GM23338 (cell line): ENCODE measurements around the gene SRGAP1. TPM values are rescaled to one million over a fixed set of nuclear protein-coding genes. Genes with fewer than 3 reads are reported as not detected.

ENCODE experiments used
- ATAC-seq: fragments of 200-7000 bp; cut with Tn5 transposase; 3 replicates; pipeline ENCODE4 v1.9.1; 2020
- DNase-seq: peaks from one replicate; pipeline ENCODE4 v3.0.0-alpha.2; 2015; ENCODE audit warnings: low spot score
- H2AFZ ChIP-seq: fragments of 200-600 bp; sonication (generic); 2 replicates; pipeline ENCODE4 v1.8.0; 2016; ENCODE audit warnings: antibody characterized with exemption, mild to moderate bottlenecking, moderate library complexity
- H3F3A ChIP-seq: fragments of 200-600 bp; sonication (generic); replicated peaks from 2 replicates; pipeline ENCODE4 v1.8.0; 2017; ENCODE audit warnings: antibody characterized with exemption, mixed run types, low read depth
- H3K27ac ChIP-seq: fragments of 200-600 bp; sonication (generic); 2 replicates; pipeline ENCODE4 v1.6.1; 2016; ENCODE audit warnings: low read depth
- H3K27me3 ChIP-seq: fragments of 200-600 bp; sonication (generic); 2 replicates; pipeline ENCODE4 v1.8.0; 2016; ENCODE audit warnings: mild to moderate bottlenecking, mixed run types, moderate library complexity; ENCODE audit not compliant: insufficient read depth
- H3K36me3 ChIP-seq: fragments of 200-600 bp; sonication (generic); 2 replicates; pipeline ENCODE4 v1.8.0; 2016; ENCODE audit warnings: mild to moderate bottlenecking; ENCODE audit not compliant: insufficient read depth
- H3K4me1 ChIP-seq: fragments of 200-600 bp; sonication (generic); 2 replicates; pipeline ENCODE4 v1.8.0; 2016; ENCODE audit warnings: mild to moderate bottlenecking, moderate library complexity; ENCODE audit not compliant: insufficient read depth
- H3K4me2 ChIP-seq: fragments of 200-600 bp; sonication (generic); 2 replicates; pipeline ENCODE4 v1.7.1; 2017; ENCODE audit warnings: mixed run types
- H3K4me3 ChIP-seq: fragments of 200-600 bp; sonication (generic); 2 replicates; pipeline ENCODE4 v1.6.1; 2016; ENCODE audit warnings: mixed run types
- H3K79me2 ChIP-seq: fragments of 200-600 bp; sonication (generic); replicated peaks from 2 replicates; pipeline ENCODE4 v1.8.0; 2017; ENCODE audit warnings: mild to moderate bottlenecking; ENCODE audit not compliant: insufficient read depth
- H3K9me2 ChIP-seq: fragments of 200-600 bp; sonication (generic); 2 replicates; pipeline ENCODE4 v1.8.0; 2017; ENCODE audit not compliant: insufficient read depth
- H4K20me1 ChIP-seq: fragments of 200-600 bp; sonication (generic); replicated peaks from 2 replicates; pipeline ENCODE4 v1.8.0; 2017; ENCODE audit warnings: mild to moderate bottlenecking; ENCODE audit not compliant: insufficient read depth
- H3K27ac Mint-ChIP-seq: 2 replicates; pipeline ENCODE4 v1.8.0; 2020; ENCODE audit warnings: inconsistent platforms, mild to moderate bottlenecking, moderate library complexity, mixed read lengths
- H3K27me3 Mint-ChIP-seq: 3 replicates; pipeline ENCODE4 v1.8.0; 2022; ENCODE audit warnings: low read depth, mild to moderate bottlenecking, moderate library complexity, mixed read lengths, inconsistent platforms; ENCODE audit not compliant: insufficient read depth, poor library complexity
- H3K36me3 Mint-ChIP-seq: 3 replicates; pipeline ENCODE4 v1.8.0; 2021; ENCODE audit warnings: low read depth, mild to moderate bottlenecking, inconsistent platforms, moderate library complexity, mixed read lengths
- H3K4me1 Mint-ChIP-seq: 3 replicates; pipeline ENCODE4 v1.8.0; 2020; ENCODE audit warnings: mild to moderate bottlenecking, inconsistent platforms, mixed read lengths
- H3K4me3 Mint-ChIP-seq: 3 replicates; pipeline ENCODE4 v1.8.0; 2021; ENCODE audit warnings: moderate library complexity, mild to moderate bottlenecking, inconsistent platforms, mixed read lengths
- H3K9me3 Mint-ChIP-seq: 3 replicates; pipeline ENCODE4 v1.8.0; 2020; ENCODE audit warnings: moderate library complexity, mild to moderate bottlenecking, inconsistent platforms, mixed read lengths
- CREB1 ChIP-seq: fragments of 250-450 bp; sonication (Bioruptor Pico); IDR thresholded peaks from 2 replicates; pipeline ENCODE4 v1.5.0; 2020; ENCODE audit warnings: low read depth, mild to moderate bottlenecking, moderate library complexity
- EZH2 ChIP-seq: fragments of 200-600 bp; sonication (generic); IDR thresholded peaks from one replicate; pipeline ENCODE4 v1.8.0; 2017; ENCODE audit warnings: antibody characterized with exemption, mild to moderate bottlenecking, low read depth; ENCODE audit not compliant: unreplicated experiment
- EZH2phosphoT487 ChIP-seq: fragments of 200-600 bp; sonication (generic); IDR thresholded peaks from one replicate; pipeline ENCODE4 v1.8.1; 2018; ENCODE audit warnings: antibody characterized with exemption; ENCODE audit not compliant: unreplicated experiment
- JUNB ChIP-seq: IDR thresholded peaks from one replicate; pipeline ENCODE4 v1.6.1; 2016; ENCODE audit warnings: antibody characterized with exemption; ENCODE audit not compliant: unreplicated experiment
- NANOG ChIP-seq: IDR thresholded peaks from 2 replicates; pipeline ENCODE4 v1.6.1; 2016; ENCODE audit warnings: antibody characterized with exemption, borderline replicate concordance
- POLR2AphosphoS5 ChIP-seq: IDR thresholded peaks from 2 replicates; pipeline ENCODE4 v1.6.1; 2016; ENCODE audit warnings: antibody characterized with exemption, low read depth
- STAT1 ChIP-seq: IDR thresholded peaks from one replicate; pipeline ENCODE4 v1.6.1; 2016; ENCODE audit warnings: antibody characterized with exemption; ENCODE audit not compliant: unreplicated experiment
- ZNF114 ChIP-seq: fragments of 250-450 bp; sonication (Bioruptor Pico); IDR thresholded peaks from 2 replicates; pipeline ENCODE4 v1.5.0; 2020; ENCODE audit warnings: mild to moderate bottlenecking, moderate library complexity
- ZNF331 ChIP-seq: fragments of 250-450 bp; sonication (Bioruptor Pico); IDR thresholded peaks from 2 replicates; pipeline ENCODE4 v1.5.0; 2020; ENCODE audit warnings: low read depth, mild to moderate bottlenecking, moderate library complexity
- polyA plus RNA-seq: library from polyadenylated mRNA; unstranded; fragments of >200 nt; fragmentation: Nextera tagmentation; extraction: Ambion mirVana; gene quantifications from 2 replicates; pipeline ENCODE4 v1.2.1, GENCODE V29; 2016
- total RNA-seq: library from RNA; depleted of rRNA; stranded (reverse); fragments of >200 nt; shearing (Covaris generic); gene quantifications from 2 replicates; pipeline ENCODE4 v1.2.3, GENCODE V29; 2014
- TF ChIP-seq, protein P1 (sequence below): fragments of 250-450 bp; sonication (Bioruptor Pico); IDR thresholded peaks from 2 replicates; pipeline ENCODE4 v1.5.0; 2020; ENCODE audit warnings: mild to moderate bottlenecking, moderate library complexity
- TF ChIP-seq, protein P2 (sequence below): IDR thresholded peaks from one replicate; pipeline ENCODE4 v1.6.1; 2018; ENCODE audit warnings: antibody characterized with exemption; ENCODE audit not compliant: unreplicated experiment
- TF ChIP-seq, protein P3 (sequence below), 2 experiments: fragments of 200-600 bp in 1 of 2; sonication (generic) in 1 of 2; conservative IDR thresholded peaks; 2 replicates each; pipeline versions ENCODE4 v1.5.1 to v1.6.1; 2016 to 2017; ENCODE audit warnings: antibody characterized with exemption in 2 of 2, low read depth in 2 of 2, mild to moderate bottlenecking in 2 of 2, moderate library complexity in 1 of 2
- TF ChIP-seq, protein P4 (sequence below): IDR thresholded peaks from 2 replicates; pipeline ENCODE4 v1.6.1; 2016; ENCODE audit warnings: antibody characterized with exemption

The SRGAP1 gene
- total and polyA plus RNA-seq, 2 experiments from 2014 or later: 6.1 to 8.1 TPM

DNA sequence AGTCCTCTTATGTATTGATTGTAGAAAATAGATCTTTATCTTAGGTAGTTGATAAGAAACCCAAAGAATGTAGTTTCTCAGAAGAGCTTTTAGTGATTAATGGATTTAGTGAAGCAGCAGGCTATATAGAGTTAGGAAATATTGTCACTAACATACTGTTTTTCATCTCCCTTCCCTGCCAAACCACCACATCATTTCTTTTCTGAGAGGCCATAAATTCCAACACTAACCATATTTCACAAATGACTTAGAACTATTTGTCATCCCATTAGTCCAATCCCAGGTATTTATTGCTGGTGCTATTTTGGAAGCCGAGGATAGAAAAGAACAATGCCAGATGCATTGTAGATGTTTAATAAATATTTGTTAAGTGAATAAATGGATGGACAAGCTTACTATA lies 191.9 kb downstream of the SRGAP1 start:
- Mint-ChIP-seq H3K4me1 (peaks cover 22% of the 10 kb centered on the region), H3K27me3 (no peaks in the 10 kb centered on the region), H3K27ac (no peak overlapping the region), H3K9me3 (peaks cover 31% of the 10 kb centered on the region), H3K4me3 (no peak overlapping the region), H3K36me3 (peaks cover 27% of the 10 kb centered on the region)
- H3F3A ChIP-seq: no peaks in the 10 kb centered on the region
- TF ChIP-seq, protein P1, sequence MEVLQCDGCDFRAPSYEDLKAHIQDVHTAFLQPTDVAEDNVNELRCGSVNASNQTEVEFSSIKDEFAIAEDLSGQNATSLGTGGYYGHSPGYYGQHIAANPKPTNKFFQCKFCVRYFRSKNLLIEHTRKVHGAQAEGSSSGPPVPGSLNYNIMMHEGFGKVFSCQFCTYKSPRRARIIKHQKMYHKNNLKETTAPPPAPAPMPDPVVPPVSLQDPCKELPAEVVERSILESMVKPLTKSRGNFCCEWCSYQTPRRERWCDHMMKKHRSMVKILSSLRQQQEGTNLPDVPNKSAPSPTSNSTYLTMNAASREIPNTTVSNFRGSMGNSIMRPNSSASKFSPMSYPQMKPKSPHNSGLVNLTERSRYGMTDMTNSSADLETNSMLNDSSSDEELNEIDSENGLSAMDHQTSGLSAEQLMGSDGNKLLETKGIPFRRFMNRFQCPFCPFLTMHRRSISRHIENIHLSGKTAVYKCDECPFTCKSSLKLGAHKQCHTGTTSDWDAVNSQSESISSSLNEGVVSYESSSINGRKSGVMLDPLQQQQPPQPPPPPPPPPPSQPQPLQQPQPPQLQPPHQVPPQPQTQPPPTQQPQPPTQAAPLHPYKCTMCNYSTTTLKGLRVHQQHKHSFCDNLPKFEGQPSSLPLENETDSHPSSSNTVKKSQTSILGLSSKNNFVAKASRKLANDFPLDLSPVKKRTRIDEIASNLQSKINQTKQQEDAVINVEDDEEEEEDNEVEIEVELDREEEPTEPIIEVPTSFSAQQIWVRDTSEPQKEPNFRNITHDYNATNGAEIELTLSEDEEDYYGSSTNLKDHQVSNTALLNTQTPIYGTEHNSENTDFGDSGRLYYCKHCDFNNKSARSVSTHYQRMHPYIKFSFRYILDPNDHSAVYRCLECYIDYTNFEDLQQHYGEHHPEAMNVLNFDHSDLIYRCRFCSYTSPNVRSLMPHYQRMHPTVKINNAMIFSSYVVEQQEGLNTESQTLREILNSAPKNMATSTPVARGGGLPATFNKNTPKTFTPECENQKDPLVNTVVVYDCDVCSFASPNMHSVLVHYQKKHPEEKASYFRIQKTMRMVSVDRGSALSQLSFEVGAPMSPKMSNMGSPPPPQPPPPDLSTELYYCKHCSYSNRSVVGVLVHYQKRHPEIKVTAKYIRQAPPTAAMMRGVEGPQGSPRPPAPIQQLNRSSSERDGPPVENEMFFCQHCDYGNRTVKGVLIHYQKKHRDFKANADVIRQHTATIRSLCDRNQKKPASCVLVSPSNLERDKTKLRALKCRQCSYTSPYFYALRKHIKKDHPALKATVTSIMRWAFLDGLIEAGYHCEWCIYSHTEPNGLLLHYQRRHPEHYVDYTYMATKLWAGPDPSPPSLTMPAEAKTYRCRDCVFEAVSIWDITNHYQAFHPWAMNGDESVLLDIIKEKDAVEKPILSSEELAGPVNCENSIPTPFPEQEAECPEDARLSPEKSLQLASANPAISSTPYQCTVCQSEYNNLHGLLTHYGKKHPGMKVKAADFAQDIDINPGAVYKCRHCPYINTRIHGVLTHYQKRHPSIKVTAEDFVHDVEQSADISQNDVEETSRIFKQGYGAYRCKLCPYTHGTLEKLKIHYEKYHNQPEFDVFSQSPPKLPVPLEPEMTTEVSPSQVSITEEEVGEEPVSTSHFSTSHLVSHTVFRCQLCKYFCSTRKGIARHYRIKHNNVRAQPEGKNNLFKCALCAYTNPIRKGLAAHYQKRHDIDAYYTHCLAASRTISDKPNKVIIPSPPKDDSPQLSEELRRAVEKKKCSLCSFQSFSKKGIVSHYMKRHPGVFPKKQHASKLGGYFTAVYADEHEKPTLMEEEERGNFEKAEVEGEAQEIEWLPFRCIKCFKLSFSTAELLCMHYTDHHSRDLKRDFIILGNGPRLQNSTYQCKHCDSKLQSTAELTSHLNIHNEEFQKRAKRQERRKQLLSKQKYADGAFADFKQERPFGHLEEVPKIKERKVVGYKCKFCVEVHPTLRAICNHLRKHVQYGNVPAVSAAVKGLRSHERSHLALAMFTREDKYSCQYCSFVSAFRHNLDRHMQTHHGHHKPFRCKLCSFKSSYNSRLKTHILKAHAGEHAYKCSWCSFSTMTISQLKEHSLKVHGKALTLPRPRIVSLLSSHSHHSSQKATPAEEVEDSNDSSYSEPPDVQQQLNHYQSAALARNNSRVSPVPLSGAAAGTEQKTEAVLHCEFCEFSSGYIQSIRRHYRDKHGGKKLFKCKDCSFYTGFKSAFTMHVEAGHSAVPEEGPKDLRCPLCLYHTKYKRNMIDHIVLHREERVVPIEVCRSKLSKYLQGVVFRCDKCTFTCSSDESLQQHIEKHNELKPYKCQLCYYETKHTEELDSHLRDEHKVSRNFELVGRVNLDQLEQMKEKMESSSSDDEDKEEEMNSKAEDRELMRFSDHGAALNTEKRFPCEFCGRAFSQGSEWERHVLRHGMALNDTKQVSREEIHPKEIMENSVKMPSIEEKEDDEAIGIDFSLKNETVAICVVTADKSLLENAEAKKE: no peak
- TF ChIP-seq, protein P2, sequence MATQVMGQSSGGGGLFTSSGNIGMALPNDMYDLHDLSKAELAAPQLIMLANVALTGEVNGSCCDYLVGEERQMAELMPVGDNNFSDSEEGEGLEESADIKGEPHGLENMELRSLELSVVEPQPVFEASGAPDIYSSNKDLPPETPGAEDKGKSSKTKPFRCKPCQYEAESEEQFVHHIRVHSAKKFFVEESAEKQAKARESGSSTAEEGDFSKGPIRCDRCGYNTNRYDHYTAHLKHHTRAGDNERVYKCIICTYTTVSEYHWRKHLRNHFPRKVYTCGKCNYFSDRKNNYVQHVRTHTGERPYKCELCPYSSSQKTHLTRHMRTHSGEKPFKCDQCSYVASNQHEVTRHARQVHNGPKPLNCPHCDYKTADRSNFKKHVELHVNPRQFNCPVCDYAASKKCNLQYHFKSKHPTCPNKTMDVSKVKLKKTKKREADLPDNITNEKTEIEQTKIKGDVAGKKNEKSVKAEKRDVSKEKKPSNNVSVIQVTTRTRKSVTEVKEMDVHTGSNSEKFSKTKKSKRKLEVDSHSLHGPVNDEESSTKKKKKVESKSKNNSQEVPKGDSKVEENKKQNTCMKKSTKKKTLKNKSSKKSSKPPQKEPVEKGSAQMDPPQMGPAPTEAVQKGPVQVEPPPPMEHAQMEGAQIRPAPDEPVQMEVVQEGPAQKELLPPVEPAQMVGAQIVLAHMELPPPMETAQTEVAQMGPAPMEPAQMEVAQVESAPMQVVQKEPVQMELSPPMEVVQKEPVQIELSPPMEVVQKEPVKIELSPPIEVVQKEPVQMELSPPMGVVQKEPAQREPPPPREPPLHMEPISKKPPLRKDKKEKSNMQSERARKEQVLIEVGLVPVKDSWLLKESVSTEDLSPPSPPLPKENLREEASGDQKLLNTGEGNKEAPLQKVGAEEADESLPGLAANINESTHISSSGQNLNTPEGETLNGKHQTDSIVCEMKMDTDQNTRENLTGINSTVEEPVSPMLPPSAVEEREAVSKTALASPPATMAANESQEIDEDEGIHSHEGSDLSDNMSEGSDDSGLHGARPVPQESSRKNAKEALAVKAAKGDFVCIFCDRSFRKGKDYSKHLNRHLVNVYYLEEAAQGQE: no peak
- TF ChIP-seq, protein P3, sequence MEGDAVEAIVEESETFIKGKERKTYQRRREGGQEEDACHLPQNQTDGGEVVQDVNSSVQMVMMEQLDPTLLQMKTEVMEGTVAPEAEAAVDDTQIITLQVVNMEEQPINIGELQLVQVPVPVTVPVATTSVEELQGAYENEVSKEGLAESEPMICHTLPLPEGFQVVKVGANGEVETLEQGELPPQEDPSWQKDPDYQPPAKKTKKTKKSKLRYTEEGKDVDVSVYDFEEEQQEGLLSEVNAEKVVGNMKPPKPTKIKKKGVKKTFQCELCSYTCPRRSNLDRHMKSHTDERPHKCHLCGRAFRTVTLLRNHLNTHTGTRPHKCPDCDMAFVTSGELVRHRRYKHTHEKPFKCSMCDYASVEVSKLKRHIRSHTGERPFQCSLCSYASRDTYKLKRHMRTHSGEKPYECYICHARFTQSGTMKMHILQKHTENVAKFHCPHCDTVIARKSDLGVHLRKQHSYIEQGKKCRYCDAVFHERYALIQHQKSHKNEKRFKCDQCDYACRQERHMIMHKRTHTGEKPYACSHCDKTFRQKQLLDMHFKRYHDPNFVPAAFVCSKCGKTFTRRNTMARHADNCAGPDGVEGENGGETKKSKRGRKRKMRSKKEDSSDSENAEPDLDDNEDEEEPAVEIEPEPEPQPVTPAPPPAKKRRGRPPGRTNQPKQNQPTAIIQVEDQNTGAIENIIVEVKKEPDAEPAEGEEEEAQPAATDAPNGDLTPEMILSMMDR (conservative IDR thresholded peaks at IDR 0.05; ENCODE audit: low read depth in 2 of 2): no peak
- TF ChIP-seq, protein P4, sequence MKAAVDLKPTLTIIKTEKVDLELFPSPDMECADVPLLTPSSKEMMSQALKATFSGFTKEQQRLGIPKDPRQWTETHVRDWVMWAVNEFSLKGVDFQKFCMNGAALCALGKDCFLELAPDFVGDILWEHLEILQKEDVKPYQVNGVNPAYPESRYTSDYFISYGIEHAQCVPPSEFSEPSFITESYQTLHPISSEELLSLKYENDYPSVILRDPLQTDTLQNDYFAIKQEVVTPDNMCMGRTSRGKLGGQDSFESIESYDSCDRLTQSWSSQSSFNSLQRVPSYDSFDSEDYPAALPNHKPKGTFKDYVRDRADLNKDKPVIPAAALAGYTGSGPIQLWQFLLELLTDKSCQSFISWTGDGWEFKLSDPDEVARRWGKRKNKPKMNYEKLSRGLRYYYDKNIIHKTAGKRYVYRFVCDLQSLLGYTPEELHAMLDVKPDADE: no peak
- TF ChIP-seq CREB1 (CRISPR knock-in tag) (no peak), NANOG (no peak), ZNF331 (CRISPR knock-in tag) (no peak), EZH2 (no peak), ZNF114 (CRISPR knock-in tag) (no peak), JUNB (no peak), POLR2AphosphoS5 (no peak), EZH2phosphoT487 (no peak), STAT1 (no peak)
- peaks cover 11% of the 10 kb centered on the region for H3K9me2 ChIP-seq
- H3K27ac ChIP-seq: no peak overlapping the region
- H3K79me2 ChIP-seq: no peaks in the 10 kb centered on the region
- ATAC-seq (no peak), DNase-seq (no peak)
- no peak overlapping the region for H3K4me3 ChIP-seq
- no peaks in the 10 kb centered on the region for H4K20me1 ChIP-seq
- peaks cover 20% of the 10 kb centered on the region for H3K4me1 ChIP-seq
- no peaks in the 10 kb centered on the region for H3K27me3 ChIP-seq
- H2AFZ ChIP-seq: no peak overlapping the region
- no peak overlapping the region for H3K4me2 ChIP-seq
- no peaks in the 10 kb centered on the region for H3K36me3 ChIP-seq
